Smooth muscle cell (in vitro differentiated cells): ENCODE data around the gene RNU1-4. TPM values are rescaled to one million over a fixed set of nuclear protein-coding genes. Genes with fewer than 3 reads are reported as not detected.
"Not testable (repeated sequence)": the region's sequence is repeated elsewhere in the genome, so short reads cannot be mapped to it uniquely, and the experiment has no call there.

Experiments
- DNase-seq: peaks from one replicate; lab custom pipeline; 2025; ENCODE audit not compliant: unreplicated experiment; lab: John Stamatoyannopoulos, UW
- H2AFZ ChIP-seq: fragments of 200-600 bp; sonication (generic); 2 replicates; pipeline ENCODE4 v1.6.0; 2016; ENCODE audit warnings: antibody characterized with exemption, low read depth, mild to moderate bottlenecking
- H3F3A ChIP-seq: fragments of 200-600 bp; sonication (generic); 2 replicates; pipeline ENCODE4 v1.6.0; 2017; ENCODE audit warnings: antibody characterized with exemption, low read depth
- H3K27ac ChIP-seq: fragments of 200-600 bp; sonication (generic); 2 replicates; pipeline ENCODE4 v1.5.1; 2016; ENCODE audit warnings: low read depth, mild to moderate bottlenecking
- H3K27me3 ChIP-seq: fragments of 200-600 bp; sonication (generic); 2 replicates; pipeline ENCODE4 v1.6.1; 2016; ENCODE audit warnings: low read depth, mild to moderate bottlenecking
- H3K36me3 ChIP-seq: fragments of 200-600 bp; sonication (generic); 2 replicates; pipeline ENCODE4 v1.5.1; 2016; ENCODE audit warnings: low read depth
- H3K4me1 ChIP-seq: fragments of 200-600 bp; sonication (generic); 2 replicates; pipeline ENCODE4 v1.5.1; 2016; ENCODE audit warnings: low read depth
- H3K4me2 ChIP-seq: fragments of 200-600 bp; sonication (generic); 2 replicates; pipeline ENCODE4 v1.6.0; 2016; ENCODE audit warnings: mild to moderate bottlenecking
- H3K4me3 ChIP-seq: fragments of 200-600 bp; sonication (generic); 2 replicates; pipeline ENCODE4 v1.5.1; 2016; ENCODE audit warnings: mild to moderate bottlenecking
- H3K79me2 ChIP-seq: fragments of 200-600 bp; sonication (generic); 2 replicates; pipeline ENCODE4 v1.6.0; 2016; ENCODE audit warnings: low read depth, mild to moderate bottlenecking
- H3K9ac ChIP-seq: fragments of 200-600 bp; sonication (generic); 2 replicates; pipeline ENCODE4 v1.6.0; 2016; ENCODE audit warnings: low read depth
- H3K9me3 ChIP-seq: fragments of 200-600 bp; sonication (generic); replicated peaks from 2 replicates; pipeline ENCODE4 v1.5.1; 2016; ENCODE audit warnings: low read depth
- H4K20me1 ChIP-seq: fragments of 200-600 bp; sonication (generic); 2 replicates; pipeline ENCODE4 v1.6.0; 2016; ENCODE audit warnings: low read depth
- WGBS: methylation state at CpG from one replicate; pipeline ENCODE4 v1.1.7; 2016; ENCODE audit warnings: low lambda C conversion rate; 5-methylcytosine and 5-hydroxymethylcytosine counted together
- polyA plus RNA-seq: library from polyadenylated mRNA; unstranded; fragments of >200 nt; fragmentation: Nextera tagmentation; extraction: Ambion mirVana; gene quantifications from 2 replicates; pipeline ENCODE4 v1.2.1, GENCODE V29; 2016
- total RNA-seq: library from RNA; depleted of rRNA; stranded (reverse); fragments of >200 nt; gene quantifications from 2 replicates; pipeline ENCODE4 v1.2.3, GENCODE V29; 2014

Gene RNU1-4
- total and polyA plus RNA-seq, 2 experiments from 2014 or later, result under 0.01 to 4.2 TPM

GRCh38 chr1:16697152-16697551 lies 43.2 kb upstream of the RNU1-4 start:
- H3K79me2 ChIP-seq, H3K27me3 ChIP-seq, H3K4me1 ChIP-seq, H3K9ac ChIP-seq, H2AFZ ChIP-seq, H4K20me1 ChIP-seq, H3K27ac ChIP-seq, DNase-seq, H3F3A ChIP-seq, H3K4me3 ChIP-seq, H3K36me3 ChIP-seq, H3K4me2 ChIP-seq, H3K9me3 ChIP-seq: not testable (repeated sequence)
- WGBS, result 100% methylated on average over 3 of the region's 7 CpGs

DNA sequence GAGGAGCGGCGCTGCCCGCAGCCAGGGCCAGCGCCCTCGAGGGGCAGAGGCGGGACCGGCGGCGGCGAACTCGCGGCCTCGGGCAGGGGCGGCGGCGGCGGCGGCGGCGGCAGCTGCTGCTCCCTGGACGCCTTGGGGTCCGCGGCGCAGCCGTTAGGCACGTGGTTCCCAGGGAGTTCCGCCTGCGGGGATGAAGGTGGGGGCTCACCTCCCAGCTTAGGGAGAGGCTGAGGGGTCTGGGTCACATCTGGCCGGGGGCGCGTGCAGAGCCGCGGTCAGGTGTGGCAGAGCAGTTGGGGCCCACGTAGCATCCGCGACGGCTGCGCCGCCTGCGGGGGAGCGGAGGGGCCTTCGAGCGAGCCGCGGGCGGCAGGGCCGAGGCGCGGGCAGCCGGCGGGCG lies 40.9 kb upstream of the RNU1-4 start:
- H3K36me3 ChIP-seq, H3K4me2 ChIP-seq, H3K27ac ChIP-seq, H3K9ac ChIP-seq, H3K79me2 ChIP-seq, H3K4me3 ChIP-seq, H3K4me1 ChIP-seq, H3K27me3 ChIP-seq, H3F3A ChIP-seq, H2AFZ ChIP-seq, H3K9me3 ChIP-seq, DNase-seq, H4K20me1 ChIP-seq: not testable (repeated sequence)
- 20% methylated on average over 3 of the region's 52 CpGs for WGBS

DNA sequence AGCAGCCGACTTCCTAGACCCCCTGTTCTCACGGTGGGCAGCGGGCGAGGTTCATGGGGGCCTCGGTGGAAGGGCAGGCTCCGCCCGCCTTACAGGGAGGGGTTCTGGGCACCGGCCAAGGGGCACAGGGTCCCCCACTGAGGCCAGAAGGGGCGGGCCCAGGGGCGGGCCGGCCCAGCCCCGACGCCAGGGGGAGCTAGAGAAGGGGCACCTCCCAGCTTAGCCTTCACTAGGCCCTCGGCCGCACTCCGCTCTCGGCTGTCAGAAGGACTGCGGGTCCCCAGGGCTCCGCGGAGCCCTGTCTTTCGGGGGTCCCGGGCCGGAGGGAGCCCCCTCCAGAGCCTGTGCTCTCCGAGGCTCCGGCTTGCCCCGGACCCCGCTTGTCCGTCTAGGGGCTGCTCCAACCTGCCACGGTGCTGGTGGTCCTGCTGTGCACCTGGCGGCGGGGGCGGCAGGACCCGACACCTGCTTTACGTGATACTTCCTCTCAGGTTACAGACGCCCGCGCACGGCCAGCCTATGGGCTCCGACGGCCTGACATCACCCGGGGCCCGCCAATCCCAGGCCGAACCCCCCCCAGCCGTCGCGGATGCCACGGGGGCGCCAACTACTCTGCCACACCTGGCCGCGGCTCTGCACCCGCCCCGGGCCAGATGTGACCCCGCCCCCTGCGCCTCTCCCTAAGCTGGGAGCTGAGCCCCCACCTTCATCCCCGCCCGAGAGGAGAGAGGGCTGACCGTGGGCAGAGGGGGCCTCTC lies 40.0 kb upstream of the RNU1-4 start:
- not testable (repeated sequence) for H3K4me3 ChIP-seq, H3K4me2 ChIP-seq, H3K9ac ChIP-seq, H3K27ac ChIP-seq, H3F3A ChIP-seq, H2AFZ ChIP-seq, H3K79me2 ChIP-seq, H3K4me1 ChIP-seq, H3K9me3 ChIP-seq, H3K27me3 ChIP-seq, H3K36me3 ChIP-seq, DNase-seq, H4K20me1 ChIP-seq
- no CpG with 5 or more reads among the region's 57 CpGs for WGBS

- not testable (repeated sequence) for H3K9ac ChIP-seq, DNase-seq, H3K27ac ChIP-seq, H3K4me3 ChIP-seq, H3K36me3 ChIP-seq, H3K9me3 ChIP-seq, H3K4me2 ChIP-seq, H3K27me3 ChIP-seq, H4K20me1 ChIP-seq, H3K79me2 ChIP-seq, H3K4me1 ChIP-seq, H2AFZ ChIP-seq, H3F3A ChIP-seq
- no CpG with 5 or more reads among the region's 37 CpGs for WGBS
Observed at GRCh38 chr1:16701189-16701588, 39.1 kb upstream of the RNU1-4 start.

- H3K4me1 ChIP-seq, H4K20me1 ChIP-seq, H3K9ac ChIP-seq, H3F3A ChIP-seq, DNase-seq, H3K27me3 ChIP-seq, H2AFZ ChIP-seq, H3K4me3 ChIP-seq, H3K4me2 ChIP-seq, H3K36me3 ChIP-seq, H3K79me2 ChIP-seq, H3K27ac ChIP-seq, H3K9me3 ChIP-seq: not testable (repeated sequence)
- WGBS, result no CpG with 5 or more reads among the region's 5 CpGs
Observed at GRCh38 chr1:16702280-16702679, 38.0 kb upstream of the RNU1-4 start.

DNA sequence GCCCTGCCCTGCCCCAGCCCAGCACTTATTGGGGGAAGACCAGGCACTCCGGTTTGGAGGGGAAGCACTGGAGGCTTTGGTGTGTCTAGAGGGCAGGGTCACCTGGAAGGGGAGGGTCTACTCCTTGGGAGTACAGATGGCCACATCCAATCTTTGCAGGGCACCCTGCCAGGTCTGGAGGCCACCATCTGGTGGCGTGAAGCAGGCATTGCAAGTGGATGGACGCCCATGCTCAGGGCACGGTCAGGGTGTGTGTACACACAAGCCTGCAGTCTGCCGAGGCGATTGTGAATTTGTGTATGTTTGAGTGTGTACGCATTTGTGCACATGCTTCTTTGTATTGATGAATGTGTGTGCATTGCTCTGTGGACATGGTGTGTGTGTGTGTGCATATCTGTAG lies 37.2 kb upstream of the RNU1-4 start:
- not testable (repeated sequence) for H3K9me3 ChIP-seq, H3K79me2 ChIP-seq, H3F3A ChIP-seq, H4K20me1 ChIP-seq, H3K27ac ChIP-seq, H3K4me2 ChIP-seq, DNase-seq, H3K9ac ChIP-seq, H3K4me1 ChIP-seq, H3K4me3 ChIP-seq, H3K27me3 ChIP-seq, H3K36me3 ChIP-seq, H2AFZ ChIP-seq
- 33% methylated on average over 1 of the region's 7 CpGs for WGBS

DNA sequence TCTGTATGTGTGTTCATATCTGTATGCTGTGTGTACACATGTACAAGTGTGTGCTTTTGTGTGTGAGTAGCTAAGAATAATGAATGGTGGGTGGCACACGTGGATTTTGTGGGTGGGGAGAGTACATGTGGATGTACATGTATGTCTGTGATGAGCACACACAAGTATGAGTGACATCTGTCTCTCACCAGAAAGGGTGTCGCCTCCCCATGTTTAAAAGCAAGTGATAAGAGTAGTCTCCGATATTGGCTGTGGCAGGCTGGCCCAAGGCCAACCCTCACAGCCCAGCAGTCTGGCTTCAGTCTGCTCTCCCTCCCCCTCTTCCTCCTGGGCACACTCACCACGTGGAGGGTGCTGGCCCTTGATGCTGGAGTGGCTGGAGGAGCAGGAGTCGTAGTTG lies 36.7 kb upstream of the RNU1-4 start:
- not testable (repeated sequence) for H3K4me2 ChIP-seq, DNase-seq, H3K27ac ChIP-seq, H3F3A ChIP-seq, H2AFZ ChIP-seq, H3K79me2 ChIP-seq, H3K9ac ChIP-seq, H3K4me1 ChIP-seq, H3K36me3 ChIP-seq, H3K9me3 ChIP-seq, H3K27me3 ChIP-seq, H3K4me3 ChIP-seq, H4K20me1 ChIP-seq
- WGBS, result no CpG with 5 or more reads among the region's 5 CpGs

GRCh38 chr1:16704076-16704475 lies 36.2 kb upstream of the RNU1-4 start:
- 79% methylated on average over 6 of the region's 13 CpGs for WGBS
- not testable (repeated sequence) for H3K36me3 ChIP-seq, H3K79me2 ChIP-seq, H3K4me3 ChIP-seq, H3K4me2 ChIP-seq, H2AFZ ChIP-seq, H3K9ac ChIP-seq, H3K4me1 ChIP-seq, H3K27me3 ChIP-seq, H3K9me3 ChIP-seq, H3F3A ChIP-seq, H3K27ac ChIP-seq, DNase-seq, H4K20me1 ChIP-seq
